ENCODE data around the gene CELSR3.

- TF ChIP-seq CTCF (IDR thresholded peaks at IDR 0.05): no peak
- TF ChIP-seq POLR2A (IDR thresholded peaks at IDR 0.05): no peak
These were observed 7.1 kb downstream of the CELSR3 start for GRCh38 chr3:48655606-48656005.

Measured in ovary (tissue), 3 donors.